NCI-H1694 (cell line): ENCODE data around the gene SH3D21.

Experiments
- DNase-seq: peaks from one replicate; lab custom pipeline; 2025; lab: John Stamatoyannopoulos, UW

The SH3D21 gene

DNA sequence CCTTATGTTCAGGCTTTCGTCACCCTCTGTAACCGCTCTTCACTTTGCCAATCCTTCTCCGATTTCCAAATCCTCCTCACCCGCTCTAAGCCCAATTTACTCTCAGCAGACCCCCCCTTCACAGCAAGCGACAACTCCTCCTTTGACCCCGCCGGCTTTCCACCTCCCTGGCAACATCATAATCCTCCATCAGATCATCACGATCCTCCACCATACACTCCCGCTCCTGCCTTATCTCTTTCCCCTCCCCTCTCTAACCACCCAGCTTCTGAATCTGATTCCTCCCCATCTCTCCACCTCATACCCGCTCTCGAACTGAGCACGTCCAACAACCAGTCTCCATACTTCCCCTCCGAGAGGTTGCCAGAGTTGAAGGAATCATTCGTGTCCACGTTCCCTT lies 24.8 kb downstream of the SH3D21 start:
- DNase-seq: no peak

DNA sequence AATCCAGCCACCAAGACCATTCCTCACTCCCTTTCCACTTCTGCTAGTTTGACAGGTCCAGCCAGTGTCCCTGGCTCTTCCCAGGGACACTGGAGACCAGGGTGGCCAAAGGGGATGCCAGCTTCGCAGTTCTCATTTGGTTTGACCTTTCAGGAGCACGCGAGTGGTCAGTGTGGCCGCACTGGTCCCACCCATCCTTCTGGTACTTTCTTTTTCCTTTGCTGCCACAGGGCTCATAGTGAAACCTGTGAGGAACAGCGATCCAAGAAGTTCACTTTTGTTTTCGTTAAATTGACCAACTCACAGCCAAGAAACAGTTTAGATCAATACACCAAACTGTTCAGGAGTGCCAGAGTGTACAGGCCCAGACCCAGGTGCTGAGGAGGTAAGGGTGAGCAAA lies 31.7 kb downstream of the SH3D21 start:
- no peak for DNase-seq

DNA sequence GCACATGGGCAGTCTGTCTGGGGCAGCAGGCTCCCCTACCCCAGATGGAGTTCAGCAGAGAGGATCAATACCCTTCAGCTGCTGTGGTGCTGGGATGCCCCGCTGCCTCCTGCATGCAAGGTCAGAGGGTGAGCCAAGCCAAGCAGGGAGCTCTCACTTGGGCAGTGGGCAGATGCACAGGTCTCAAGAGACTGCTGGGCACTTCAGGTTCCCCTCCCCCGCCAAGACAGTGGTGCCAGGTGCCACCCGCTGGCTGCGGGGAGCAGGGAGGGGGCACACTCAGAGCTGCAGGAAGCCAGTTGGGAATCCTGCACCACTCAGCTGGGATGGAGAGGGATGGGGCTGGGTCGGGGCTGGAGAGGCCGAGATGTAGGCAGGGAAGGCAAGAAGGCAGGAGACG lies 33.0 kb downstream of the SH3D21 start:
- DNase-seq: no peak

DNA sequence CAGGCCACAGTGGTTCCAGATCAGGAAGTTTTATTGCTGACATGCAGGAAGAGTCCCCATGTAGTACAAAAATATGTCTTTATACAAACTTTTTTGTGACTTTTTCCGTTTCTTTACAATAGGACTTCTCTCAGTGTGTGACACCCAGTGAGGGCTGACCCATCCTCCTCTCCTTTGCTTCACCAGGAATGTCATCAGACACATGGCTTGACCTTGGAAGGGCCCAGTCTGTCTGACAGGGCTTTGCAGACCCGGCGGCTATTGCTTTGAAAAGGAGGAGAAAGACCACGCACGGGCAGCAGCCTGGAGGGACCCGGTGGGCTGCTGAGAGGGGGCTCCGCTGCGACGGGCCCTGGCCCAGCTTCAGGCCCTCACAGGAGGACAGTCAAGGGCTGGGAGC lies 33.4 kb downstream of the SH3D21 start:
- DNase-seq: no peak

DNA sequence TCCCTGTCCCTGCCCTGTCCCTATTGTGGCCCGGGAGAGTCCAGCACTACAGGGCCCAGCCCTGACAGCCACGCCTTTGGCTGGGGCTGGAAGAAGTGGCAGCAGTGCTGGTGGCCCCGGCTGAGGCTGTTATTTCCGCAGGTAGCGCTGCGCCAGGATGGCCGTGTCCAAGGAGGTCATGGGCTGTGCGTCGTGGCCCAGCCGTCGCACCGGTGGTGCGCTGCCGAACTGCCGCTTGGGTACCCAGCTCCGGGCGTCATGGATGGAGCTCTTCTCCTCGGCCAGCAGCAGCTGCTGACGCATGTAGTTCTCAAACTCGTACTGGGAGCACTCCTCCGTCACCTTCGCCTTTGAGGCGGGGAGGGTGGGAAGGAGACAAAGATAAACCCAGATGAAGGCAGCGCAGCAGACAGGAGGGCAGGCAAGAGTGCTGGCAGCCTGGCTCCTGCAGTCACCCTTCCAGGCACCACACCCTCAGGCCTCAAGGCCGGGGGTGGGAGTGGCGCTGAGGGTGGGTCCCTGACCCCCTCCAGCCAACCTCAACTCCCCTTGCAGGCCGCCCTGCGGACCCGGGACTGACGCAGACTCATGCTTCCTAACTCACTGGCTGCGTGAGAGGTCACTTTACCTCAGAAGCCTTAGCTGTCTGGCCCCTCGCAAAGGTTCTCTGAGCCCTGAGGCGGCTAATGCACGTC lies 35.6 kb downstream of the SH3D21 start:
- no peak for DNase-seq

DNA sequence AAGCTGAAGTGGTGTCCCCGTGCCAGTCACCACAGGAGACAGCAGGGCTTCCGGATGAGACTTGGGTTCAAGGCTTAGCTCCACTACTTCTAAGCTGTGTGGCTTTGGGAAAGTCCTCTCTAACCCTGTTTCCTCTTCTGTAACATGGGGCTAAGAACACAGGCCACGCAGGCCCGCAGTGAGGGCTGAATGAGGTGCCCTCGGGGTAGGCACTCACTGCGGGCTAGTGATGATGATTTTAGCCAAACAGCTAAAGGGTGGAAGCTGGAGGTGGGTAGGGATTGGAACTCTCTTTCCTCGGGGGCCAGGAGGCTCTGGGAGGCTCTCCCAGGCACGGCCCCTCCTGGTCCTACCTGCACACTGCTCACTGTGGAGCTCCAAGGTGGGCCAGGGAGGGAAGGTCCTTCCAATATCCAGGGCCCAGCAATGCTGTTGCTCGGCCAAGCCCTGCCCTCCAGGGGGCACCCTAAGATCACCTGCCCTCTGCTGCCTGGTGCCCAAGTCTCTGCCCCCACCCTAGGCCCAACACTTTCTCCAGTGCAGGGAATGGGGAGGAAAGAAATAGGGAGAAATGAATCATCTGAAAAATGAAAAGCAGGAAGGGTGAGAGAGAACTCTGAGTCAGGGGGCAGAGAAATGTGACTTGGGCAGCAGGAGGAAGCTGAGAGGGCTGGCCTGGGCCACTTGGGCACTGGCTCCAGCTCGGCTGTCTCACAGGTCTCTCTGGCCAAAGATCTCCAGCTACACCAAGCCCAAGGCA lies 36.4 kb downstream of the SH3D21 start:
- peak; percentile 31 for DNase-seq

DNA sequence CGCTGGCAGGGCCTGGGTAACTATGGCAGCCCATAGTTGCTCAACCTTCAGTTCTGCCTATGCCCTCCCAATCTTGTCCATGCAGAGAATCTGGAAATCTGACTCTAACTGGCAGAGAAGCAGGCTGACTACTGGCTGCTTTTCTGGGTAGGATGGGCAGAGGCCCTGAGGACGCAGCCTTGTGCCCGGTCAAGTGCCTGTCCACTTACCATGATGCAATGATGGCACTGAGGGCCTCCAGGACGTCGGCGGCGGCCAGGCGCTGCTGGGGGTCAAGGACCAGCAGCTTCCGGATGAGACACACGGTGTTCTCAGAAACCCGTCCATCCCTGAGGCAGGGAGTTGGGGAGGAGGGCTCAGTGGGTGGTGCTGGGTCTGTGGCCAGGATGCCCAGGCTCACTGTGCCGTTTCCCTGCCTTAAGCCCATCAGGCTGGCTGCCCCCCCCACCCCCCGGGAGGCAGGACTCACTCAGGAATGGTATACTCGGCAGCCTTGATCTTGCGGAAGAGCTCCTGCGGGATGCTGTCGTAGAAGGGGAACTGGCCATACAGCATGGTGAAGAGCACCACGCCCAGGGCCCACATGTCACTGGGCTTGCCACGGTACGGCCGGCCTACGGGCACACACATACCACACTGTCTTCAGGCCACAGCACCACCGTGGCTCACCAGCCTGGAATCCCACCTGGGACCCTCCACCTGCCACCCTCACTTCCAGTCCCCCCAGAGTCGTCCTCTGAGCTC lies 37.7 kb downstream of the SH3D21 start:
- no peak for DNase-seq

DNA sequence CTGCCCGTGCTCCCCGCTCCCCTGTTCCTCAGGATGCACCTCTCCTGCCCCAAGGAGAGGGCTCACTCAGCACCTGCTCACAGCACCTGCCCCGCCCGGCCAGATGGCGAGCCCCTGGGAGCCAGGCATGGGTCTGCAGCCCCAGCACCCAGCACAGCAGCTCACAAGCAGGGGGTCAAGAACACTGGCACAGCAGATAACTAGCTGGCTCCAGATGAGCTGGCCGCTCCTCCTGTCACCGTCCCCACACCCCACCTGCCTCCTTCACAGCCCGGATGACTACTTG lies 38.2 kb downstream of the SH3D21 start:
- no peak for DNase-seq

DNA sequence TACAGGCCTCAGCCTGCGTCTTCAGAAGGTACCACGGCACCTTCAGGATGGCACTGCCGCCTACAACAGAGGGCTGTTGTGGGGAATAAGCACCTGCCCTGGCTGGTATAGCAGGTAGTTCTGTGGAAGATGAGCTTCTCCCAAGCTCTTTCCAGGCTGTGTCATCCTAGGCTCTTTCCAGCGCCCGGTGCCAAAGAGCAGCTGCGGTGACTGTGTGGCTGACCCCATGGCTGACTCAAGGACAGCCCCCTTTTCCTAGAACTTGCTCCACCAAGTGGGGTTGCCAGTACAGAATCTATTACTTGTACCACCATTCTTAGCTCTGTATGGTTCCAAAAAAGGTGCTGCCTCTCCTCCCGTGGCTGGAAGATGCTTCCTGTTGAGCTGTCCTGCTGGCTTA lies 39.2 kb downstream of the SH3D21 start:
- no peak for DNase-seq

DNA sequence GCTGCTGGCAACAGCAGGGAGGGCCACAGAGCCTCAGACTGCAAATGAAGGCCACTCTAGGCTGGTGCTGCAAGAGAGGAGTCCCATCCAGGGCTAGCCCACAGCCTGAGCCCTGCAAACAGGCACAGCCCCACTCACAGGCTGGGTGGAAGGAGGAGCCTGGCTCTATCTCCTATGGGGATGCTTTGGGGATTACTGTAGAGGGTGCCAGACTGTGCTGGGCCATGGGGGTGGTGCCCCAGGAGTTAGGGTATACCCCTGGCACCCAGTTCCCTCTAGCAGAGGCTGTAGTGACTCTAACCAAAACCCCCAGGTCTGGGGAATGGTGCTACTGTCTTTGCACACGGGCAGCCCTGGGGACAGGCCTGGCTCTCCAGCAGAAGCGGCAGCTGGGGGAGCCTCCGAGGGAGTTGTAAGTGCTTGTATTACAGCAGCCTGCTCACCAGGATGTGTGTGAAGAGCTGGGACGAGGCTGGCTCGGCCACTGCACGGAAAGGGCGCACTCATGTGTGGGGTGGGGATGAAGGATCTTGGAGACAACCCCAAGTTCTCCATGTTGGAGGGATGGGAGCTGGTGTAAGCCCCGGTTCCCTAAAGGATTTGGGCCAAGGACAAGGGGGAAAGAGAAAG lies 40.7 kb downstream of the SH3D21 start:
- no peak for DNase-seq

DNA sequence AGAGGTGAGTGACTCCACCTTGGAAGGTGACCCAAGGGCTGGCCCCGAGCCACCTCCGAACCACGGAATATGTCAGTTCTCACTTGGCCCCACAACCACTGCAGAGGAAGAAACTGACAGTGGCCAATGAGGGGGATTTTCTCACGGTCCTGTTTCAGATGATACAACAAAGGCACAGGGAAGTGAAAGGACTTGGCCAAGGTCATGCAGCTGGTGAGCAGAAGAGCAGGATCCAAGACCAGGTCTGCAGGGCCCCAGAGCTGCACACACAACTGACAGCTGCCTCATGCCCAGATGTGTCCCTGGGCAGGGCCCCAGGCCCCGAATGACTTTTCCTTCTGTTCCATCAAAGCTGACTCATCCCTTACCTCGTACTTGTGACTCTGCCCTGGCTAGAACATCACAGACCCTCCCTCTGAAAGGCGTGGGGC lies 43.1 kb downstream of the SH3D21 start:
- no peak for DNase-seq

DNA sequence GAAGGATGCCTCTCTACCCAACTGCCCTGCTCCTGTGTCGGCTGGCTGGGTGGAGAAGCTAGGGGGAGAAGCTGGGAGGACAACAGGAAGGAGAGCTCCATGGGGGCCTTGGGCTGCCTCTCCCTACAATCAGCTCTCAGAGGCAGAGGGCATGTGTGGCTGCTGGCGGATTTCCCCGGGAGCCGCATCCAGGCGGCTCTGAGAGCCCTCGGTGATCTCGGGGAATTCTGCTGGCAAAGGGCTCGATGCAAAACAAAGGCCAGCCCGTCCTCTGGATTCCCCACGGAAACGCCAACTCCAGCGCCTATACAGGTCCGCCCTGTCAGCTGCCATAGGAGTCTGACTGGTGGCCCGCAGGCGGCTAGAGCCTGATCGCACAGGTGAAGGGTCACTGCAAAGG lies 43.7 kb downstream of the SH3D21 start:
- no peak for DNase-seq

DNA sequence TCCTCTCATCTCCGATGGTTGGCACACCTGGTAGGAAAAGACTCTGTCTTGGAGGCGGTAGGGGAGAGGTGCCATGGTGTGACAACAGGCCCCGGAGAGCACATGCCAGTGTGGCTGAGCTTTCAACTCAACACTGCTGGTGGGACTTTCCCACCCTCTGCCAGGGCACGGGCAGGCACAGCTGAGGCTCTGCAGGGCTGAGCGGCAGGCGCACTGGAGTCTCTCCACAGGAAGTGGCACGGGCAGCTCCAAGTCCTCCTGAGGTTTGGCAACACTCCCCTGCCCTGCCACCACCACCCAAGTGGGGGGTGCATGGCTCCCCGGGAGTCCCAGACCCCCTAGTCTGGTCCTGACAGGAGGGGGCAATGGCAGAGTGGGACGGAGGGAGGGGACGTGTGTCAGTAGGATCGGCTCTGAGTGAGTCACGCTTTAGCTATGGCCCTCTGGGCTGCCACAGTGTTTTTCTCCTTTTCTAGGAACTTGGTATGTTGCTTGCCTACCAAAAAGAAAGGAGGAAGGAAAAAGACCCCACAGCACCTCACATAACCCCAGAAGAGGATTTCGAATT lies 44.6 kb downstream of the SH3D21 start:
- no peak for DNase-seq

DNA sequence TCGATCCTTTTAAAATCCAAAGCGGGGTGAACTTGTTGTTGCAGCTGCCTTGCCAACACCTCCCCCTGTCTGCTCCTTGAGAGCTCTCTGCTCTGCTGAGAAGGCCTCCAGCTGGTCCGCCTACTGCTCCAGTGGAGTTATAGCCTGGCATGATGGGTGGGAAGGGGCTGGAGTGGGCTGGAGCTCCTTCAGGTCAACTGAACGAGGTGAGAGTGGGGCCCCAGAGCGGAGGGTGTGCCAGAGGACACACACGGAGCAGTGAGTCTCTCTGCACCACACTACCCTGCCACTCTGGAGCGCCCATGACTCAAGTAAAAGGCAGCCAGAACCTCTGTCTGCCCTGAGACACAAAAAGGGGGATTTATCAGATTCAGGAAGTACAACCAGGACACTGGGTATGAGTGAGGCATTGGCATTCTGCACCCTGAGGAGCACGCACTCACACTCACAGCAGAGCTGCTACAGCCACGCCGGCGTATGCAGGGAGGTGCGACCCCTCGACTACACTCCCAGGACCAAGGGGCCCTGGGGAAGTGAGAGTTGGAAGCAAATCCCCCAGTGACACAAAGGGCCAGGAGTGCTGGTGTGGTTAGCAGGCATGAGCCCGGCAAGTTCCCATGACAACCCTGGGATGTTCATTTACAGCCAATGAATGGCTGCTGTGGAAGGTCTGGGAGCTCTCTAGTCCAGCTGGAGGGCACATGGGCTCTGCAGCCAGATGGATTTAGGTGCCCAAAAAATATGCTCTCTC lies 45.2 kb downstream of the SH3D21 start:
- DNase-seq: no peak

DNA sequence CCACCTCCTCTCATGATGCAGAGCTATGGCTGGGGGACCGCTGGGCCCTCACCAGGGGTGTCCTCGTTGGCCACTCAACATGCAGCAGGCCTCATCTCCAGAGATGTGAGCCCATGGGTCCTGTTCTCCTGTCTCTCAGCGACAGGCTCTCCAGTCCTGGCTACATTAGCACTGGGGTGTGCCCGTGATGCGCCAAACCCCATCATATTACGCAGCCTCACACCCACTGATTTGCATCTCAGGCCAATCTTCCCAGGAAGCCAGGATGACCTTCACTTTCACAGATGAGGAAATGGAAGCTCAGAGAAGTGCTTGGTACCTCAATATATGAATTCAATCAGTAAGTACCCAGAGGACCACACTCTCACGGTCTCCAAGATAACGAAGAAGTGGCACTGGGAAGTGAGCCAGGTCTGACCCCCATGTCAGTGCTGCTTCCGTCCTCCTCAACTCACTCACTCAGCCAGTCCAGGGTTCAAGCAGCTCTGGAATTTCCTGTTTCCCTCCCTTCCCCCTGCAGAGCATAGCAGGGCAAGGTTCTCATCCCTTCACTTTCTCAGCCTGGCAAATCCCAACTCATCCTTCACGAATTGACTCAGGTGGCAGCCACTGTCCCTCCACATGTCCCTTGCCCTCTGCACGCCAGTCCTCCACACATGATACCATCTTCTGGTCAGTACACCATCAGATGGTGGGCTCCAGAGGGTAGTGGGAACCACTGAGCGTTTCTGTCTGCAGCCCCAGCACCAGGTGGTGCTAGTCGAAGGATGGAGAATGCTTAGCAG lies 46.1 kb downstream of the SH3D21 start:
- DNase-seq: no peak

DNA sequence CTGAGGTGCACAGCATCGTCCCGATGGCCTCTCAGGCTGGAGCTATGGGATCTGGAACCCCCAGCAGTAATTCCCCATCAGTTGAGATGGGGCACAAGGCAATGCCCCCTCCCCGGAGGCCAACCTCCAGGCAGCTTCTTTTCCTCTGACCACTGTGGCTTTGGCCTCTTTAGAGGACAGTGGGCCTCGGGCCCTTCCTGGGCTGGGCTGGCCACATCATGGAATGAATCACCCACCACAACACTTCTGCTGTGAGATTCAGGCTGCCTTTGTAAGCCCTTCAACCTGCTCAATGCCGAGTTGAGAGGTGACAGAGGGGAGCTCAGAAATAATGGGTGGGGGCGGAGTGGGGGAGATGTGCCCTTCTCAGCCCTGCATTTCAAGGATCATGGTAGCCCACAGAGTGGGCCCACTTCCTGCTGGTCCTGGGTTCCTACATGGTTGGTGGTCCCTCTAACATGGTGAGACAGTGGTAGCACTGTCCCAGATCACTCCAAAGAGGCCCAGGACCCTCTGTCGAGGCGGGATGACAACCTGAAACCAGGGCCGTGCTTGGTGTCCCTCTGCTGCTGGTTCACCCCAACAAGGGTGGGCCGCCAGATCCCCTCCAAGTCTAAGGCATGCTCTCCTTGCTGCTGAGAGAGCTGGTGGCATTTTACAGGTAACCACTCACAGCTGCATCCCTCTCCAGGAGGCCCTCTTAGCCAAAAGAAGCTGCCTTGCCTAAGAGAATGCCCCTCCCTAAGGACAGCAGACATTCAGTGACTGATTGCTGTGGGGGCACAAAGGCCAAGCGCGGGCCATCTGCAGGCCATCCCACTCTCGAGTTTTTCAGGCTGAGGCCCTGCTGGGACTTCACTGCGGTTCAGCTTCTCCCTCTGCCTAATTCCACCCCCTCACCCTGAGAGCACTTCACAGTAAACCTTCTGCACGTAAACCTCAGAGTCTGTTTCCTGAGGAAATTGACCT lies 47.0 kb downstream of the SH3D21 start:
- DNase-seq: no peak

DNA sequence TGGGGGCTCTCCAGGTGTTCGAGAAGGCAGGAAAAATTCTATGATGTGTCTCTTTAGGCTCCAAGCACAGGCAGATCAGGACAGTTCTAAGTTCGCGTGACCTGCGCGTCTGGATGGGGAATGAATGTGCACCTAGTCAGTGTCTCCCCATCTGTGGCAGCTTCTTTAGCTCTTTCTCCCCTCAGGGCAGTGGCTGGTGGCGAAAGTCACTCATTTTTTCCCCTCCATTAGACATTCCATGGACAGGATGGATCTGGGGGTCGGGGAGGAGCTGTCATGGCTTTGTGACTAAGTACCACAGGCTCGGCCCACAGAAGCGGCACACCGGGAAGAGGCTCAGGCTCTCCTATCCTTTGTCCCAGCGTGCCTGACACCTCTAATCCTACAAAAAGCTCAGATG lies 48.3 kb downstream of the SH3D21 start:
- DNase-seq: no peak

DNA sequence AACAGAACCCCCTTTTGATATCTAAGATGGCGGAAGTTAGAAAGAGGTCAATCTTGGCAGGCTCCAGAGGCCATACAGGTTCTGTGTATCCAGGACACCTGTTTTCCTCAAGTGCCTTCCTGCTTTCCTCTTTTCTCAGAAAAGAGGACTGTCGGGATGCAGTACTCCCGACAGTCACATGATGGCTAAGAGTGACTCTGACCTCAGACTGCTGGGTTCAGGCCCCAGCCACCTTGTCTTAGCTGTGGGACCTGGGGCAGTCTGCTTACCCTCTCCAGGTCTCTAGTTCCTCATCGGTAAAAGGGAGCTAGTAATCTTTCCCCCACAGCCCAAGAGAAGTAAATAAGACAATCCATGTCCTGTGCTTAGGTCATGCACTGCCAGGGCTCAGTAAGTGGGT lies 49.6 kb downstream of the SH3D21 start:
- no peak for DNase-seq

DNA sequence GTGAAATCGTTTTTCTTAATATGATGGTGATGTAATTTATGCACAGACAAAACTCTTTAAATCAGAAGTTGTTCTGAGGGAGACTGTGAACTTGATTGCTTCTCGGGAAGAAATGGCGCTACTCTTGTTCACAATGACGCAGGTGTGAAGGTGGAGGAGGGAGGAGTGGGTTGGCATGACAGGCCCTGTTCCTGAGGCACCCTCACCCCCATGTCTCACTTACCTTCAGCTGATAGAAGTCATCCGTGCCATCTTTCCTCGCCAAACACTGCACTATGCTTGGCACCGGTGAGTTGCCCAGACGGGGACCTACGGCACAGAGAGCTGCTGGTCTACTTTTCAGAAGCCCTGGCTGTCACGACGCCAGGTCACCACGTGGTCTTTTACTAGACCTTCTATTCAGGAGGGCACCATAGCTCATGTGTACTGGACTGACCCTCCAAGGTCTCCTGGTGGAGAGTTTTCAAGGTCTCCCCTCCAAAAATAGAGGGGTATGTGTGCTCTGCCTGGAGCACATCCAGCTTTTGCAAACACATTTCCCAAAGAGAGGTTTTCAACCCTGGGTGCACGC lies 52.4 kb downstream of the SH3D21 start:
- DNase-seq: no peak
